ENCODE measurements around the gene TRIM38.

Gene TRIM38

DNA sequence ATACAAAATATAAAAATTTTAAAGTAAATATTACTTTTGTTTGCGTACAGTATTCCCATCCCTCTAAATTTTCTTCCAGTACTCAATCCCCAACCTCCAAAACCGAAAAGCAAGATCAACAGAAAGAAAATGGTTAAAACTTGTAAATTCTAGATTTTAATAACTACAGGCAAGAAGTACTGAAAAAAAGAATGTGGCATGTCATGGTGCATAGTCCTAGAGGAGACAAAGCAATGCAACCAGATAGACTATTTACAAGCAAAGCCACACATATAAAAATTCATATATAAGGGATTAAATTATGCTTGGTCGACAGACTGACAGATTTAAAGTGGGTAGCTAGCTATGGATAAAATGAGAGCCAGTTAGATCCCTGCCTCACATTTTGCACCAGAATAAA, 68.1 kb downstream of the TRIM38 start:
- no peak overlapping the region for H3K4me3 ChIP-seq (ENCODE audit: low read depth in 1 of 2, low read length in 2 of 2)
- H3K27me3 ChIP-seq (ENCODE audit: low read depth, low read length): no peaks in the 10 kb centered on the region
- no peaks in the 10 kb centered on the region for H3K9me3 ChIP-seq (ENCODE audit: control insufficient read depth in 1 of 2, low read length in 2 of 2)
- H3K36me3 ChIP-seq (ENCODE audit: control insufficient read depth in 1 of 2, insufficient read depth in 2 of 2, low read length in 2 of 2): no peaks in the 10 kb centered on the region
- no peak overlapping the region for H3K27ac ChIP-seq (ENCODE audit: low read length)
- H3K4me1 ChIP-seq (ENCODE audit: control insufficient read depth in 1 of 2, insufficient read depth in 2 of 2, low read length in 2 of 2): peaks cover 10 to 12% of the 10 kb centered on the region in 2 donors

DNA sequence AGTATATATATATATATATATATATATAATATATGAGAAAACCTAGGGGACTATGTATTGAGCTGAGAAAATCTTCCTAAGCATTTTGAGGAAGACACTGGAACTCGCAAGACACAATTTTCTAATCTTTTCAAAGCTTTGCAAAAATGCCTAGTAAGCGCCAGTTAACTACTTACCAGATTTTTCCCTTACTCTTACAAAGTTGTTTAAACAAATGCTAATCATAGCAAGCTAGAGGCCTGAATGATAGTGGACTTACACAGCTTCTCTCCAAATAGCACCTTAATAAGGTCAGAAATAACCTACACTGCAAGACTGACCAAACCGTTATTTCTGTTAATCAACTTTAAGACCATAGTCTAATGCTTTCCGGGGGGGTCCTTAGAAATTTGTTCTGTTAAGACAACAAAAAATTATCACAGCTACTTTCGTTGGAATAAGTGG, 68.6 kb downstream of the TRIM38 start:
- H3K27me3 ChIP-seq (ENCODE audit: low read depth, low read length): no peaks in the 10 kb centered on the region
- H3K4me1 ChIP-seq (ENCODE audit: control insufficient read depth in 1 of 2, insufficient read depth in 2 of 2, low read length in 2 of 2): peaks cover 10 to 12% of the 10 kb centered on the region in 2 donors
- peak overlapping the region; percentile 91 for H3K27ac ChIP-seq (ENCODE audit: low read length)
- no peaks in the 10 kb centered on the region for H3K9me3 ChIP-seq (ENCODE audit: control insufficient read depth in 1 of 2, low read length in 2 of 2)
- H3K36me3 ChIP-seq (ENCODE audit: control insufficient read depth in 1 of 2, insufficient read depth in 2 of 2, low read length in 2 of 2): no peaks in the 10 kb centered on the region
- H3K4me3 ChIP-seq (ENCODE audit: low read depth in 1 of 2, low read length in 2 of 2): peak overlapping the region; percentile 67 to 85

DNA sequence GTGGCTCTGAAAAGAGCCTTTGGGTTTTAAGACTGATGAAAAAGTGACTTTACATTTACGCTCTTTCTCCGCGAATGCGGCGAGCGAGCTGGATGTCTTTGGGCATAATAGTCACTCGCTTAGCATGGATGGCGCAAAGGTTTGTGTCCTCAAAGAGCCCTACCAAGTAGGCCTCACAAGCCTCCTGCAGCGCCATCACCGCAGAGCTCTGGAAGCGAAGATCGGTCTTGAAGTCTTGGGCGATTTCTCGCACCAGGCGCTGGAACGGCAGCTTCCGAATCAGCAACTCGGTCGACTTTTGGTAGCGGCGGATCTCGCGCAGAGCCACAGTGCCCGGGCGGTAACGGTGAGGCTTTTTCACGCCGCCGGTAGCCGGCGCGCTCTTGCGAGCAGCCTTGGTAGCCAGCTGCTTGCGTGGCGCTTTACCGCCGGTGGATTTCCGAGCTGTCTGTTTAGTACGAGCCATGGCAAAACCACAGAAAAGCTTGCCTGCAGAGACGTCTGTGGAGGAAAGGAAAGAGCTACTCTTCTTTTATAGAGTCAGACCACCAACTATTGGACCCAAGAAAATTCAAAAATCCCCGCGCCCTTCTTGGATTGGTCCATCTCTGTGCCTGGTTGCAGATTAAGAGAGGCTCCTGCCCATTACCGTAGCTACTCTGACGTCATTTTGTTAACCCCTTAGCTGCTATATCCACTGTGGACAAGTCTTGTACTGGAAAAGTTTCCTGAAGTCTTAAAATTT, 69.2 kb downstream of the TRIM38 start:
- peak overlapping the region; percentile 91 for H3K27ac ChIP-seq (ENCODE audit: low read length)
- H3K4me3 ChIP-seq (ENCODE audit: low read depth in 1 of 2, low read length in 2 of 2): peak overlapping the region; percentile 67 to 85
- no peaks in the 10 kb centered on the region for H3K27me3 ChIP-seq (ENCODE audit: low read depth, low read length)
- no peaks in the 10 kb centered on the region for H3K9me3 ChIP-seq (ENCODE audit: control insufficient read depth in 1 of 2, low read length in 2 of 2)
- peaks cover 10 to 12% of the 10 kb centered on the region in 2 donors for H3K4me1 ChIP-seq (ENCODE audit: control insufficient read depth in 1 of 2, insufficient read depth in 2 of 2, low read length in 2 of 2)
- H3K36me3 ChIP-seq (ENCODE audit: control insufficient read depth in 1 of 2, insufficient read depth in 2 of 2, low read length in 2 of 2): no peaks in the 10 kb centered on the region

DNA sequence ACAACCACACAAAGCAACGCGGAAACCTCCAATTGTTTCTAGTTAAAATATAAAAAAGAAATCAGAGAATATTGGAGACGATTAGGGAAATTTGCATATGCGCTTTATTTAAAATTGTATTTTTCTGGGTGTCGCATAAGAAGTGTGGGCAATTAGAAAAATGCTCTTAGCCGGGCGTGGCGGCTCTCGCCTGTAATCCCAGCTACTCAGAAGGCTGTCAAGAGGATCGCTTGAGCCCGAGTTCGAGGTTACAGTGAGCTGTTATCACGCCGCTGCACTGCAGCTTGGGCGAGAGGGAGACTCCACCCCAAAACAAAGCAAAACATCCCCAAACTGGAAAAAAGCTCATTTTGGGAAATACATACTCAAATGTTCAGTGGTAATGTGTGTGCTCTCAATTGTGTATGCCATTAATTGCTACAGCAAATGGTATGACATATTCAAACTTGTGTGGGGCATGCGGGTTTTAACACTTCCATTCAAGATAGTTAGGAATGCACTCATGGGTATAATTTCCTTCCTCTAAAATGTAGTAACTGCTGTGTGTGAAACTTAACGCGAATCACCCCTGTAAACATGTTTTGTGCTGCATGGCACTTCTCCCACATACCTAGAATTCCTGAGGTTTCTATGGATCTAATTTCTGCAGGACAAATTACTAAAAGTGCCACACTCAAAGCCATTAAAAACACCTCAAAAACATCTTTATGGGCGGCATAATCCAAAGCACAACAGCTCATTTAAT, 69.9 kb downstream of the TRIM38 start:
- no peaks in the 10 kb centered on the region for H3K9me3 ChIP-seq (ENCODE audit: control insufficient read depth in 1 of 2, low read length in 2 of 2)
- H3K36me3 ChIP-seq (ENCODE audit: control insufficient read depth in 1 of 2, insufficient read depth in 2 of 2, low read length in 2 of 2): no peaks in the 10 kb centered on the region
- H3K27me3 ChIP-seq (ENCODE audit: low read depth, low read length): no peaks in the 10 kb centered on the region
- peaks cover 8 to 10% of the 10 kb centered on the region in 2 donors for H3K4me1 ChIP-seq (ENCODE audit: control insufficient read depth in 1 of 2, insufficient read depth in 2 of 2, low read length in 2 of 2)
- peak overlapping the region; percentile 67 to 85 for H3K4me3 ChIP-seq (ENCODE audit: low read depth in 1 of 2, low read length in 2 of 2)
- H3K27ac ChIP-seq (ENCODE audit: low read length): peak overlapping the region; percentile 91

DNA sequence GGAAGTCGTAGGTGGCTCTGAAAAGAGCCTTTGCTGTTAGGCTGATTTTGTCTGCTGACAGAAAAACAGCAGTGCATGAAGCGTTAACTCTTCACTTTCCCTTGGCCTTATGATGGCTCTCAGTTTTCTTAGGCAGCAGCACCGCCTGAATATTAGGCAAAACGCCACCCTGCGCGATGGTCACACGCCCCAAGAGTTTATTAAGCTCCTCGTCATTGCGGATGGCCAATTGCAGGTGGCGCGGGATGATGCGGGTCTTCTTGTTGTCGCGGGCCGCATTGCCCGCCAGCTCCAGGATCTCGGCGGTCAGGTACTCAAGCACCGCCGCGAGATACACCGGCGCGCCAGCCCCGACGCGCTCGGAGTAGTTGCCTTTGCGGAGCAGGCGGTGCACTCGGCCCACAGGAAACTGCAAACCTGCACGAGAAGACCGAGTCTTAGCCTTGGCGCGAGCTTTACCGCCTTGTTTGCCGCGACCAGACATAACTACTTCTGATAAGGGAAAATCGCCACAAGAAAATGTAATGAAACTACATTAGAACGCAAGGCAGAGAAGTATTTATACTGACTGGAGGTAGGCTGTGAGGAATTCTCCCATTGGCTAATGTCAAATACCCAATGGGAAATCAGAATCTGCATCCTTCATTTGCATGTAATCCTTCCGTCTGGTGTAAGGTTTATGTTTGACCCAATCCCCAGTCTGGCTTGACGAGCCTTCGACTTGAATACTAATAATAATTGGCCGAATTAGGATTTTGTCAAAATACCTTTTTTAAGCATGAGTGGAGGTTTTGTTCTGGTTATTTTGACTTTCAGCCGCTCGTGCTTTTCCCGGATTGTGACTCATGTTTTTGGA, 70.7 kb downstream of the TRIM38 start:
- H3K27me3 ChIP-seq (ENCODE audit: low read depth, low read length): no peaks in the 10 kb centered on the region

DNA sequence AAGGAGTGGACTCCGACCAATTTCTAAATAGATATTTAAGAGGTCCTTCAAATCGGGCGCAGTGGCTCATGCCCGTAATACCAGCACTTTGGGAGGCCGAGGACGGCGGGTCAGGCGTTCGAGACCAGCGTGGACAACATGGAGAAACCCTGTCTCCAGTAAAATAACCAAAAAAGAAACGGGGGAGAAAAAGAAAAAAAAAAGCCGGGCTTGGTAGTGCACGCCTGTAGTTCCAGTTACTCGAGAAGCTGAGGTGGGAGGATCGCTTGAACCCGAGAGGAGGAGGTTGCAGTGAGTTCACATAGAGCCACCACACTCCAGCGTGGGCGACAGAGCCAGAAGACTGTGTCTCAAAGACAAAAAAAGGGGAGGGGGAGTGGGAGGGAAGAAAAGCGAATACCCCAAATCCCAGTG, 71.3 kb downstream of the TRIM38 start:
- Histone ChIP-seq H3K27me3 (ENCODE audit: low read depth, low read length) (no peaks in the 10 kb centered on the region), H3K4me3 (ENCODE audit: low read depth in 1 of 2, low read length in 2 of 2) (peak overlapping the region; percentile 67 to 85), H3K27ac (ENCODE audit: low read length) (peak overlapping the region; percentile 91), H3K36me3 (ENCODE audit: control insufficient read depth in 1 of 2, insufficient read depth in 2 of 2, low read length in 2 of 2) (no peaks in the 10 kb centered on the region), H3K9me3 (ENCODE audit: control insufficient read depth in 1 of 2, low read length in 2 of 2) (no peaks in the 10 kb centered on the region), H3K4me1 (ENCODE audit: control insufficient read depth in 1 of 2, insufficient read depth in 2 of 2, low read length in 2 of 2) (peaks cover 5 to 7% of the 10 kb centered on the region in 2 donors)

More for the DNA sequence above, 70.7 kb downstream of the TRIM38 start:
- H3K27ac ChIP-seq (ENCODE audit: low read length): peak overlapping the region; percentile 91
- H3K4me1 ChIP-seq (ENCODE audit: control insufficient read depth in 1 of 2, insufficient read depth in 2 of 2, low read length in 2 of 2): peaks cover 5 to 7% of the 10 kb centered on the region in 2 donors
- H3K9me3 ChIP-seq (ENCODE audit: control insufficient read depth in 1 of 2, low read length in 2 of 2): no peaks in the 10 kb centered on the region
- H3K36me3 ChIP-seq (ENCODE audit: control insufficient read depth in 1 of 2, insufficient read depth in 2 of 2, low read length in 2 of 2): no peaks in the 10 kb centered on the region
- peak overlapping the region; percentile 67 to 85 for H3K4me3 ChIP-seq (ENCODE audit: low read depth in 1 of 2, low read length in 2 of 2)

DNA sequence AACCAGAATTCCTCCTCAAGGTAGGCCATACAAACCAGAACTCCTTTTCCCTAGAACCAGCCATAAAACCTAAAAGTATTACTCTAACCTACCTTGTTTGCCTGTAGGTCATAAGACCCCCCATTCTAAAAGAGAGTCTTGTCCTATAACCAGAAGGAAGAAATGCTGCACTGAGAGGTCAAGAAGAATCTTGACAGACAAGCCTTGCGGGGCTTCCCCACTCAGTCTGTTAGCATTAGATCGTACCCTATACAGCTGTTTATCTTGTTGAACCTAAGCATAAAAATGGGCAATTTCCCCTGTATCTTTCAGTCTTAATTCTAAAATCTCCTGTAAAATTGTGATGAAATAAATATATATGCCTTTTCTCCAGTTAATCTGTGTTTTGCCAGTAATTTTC, 72.3 kb downstream of the TRIM38 start:
- peaks cover 5 to 7% of the 10 kb centered on the region in 2 donors for H3K4me1 ChIP-seq (ENCODE audit: control insufficient read depth in 1 of 2, insufficient read depth in 2 of 2, low read length in 2 of 2)
- H3K36me3 ChIP-seq (ENCODE audit: control insufficient read depth in 1 of 2, insufficient read depth in 2 of 2, low read length in 2 of 2): no peaks in the 10 kb centered on the region
- no peak overlapping the region for H3K27ac ChIP-seq (ENCODE audit: low read length)
- no peaks in the 10 kb centered on the region for H3K9me3 ChIP-seq (ENCODE audit: control insufficient read depth in 1 of 2, low read length in 2 of 2)
- H3K27me3 ChIP-seq (ENCODE audit: low read depth, low read length): no peaks in the 10 kb centered on the region
- H3K4me3 ChIP-seq (ENCODE audit: low read depth in 1 of 2, low read length in 2 of 2): no peak overlapping the region
